Renal cortex interstitium (tissue), 11 donors: ENCODE results near the gene CAMSAP3. TPM values are rescaled to one million over a fixed set of nuclear protein-coding genes. Genes with fewer than 3 reads are reported as not detected.

Source experiments
- DNase-seq, 11 donors: peaks; one replicate each; pipeline ENCODE4 v3.0.0-alpha.2; 2013; ENCODE audit warnings: low read depth in 9 of 11, low spot score in 4 of 11; ENCODE audit errors: extremely low read depth in 1 of 11
- polyA plus RNA-seq, 3 donors: library from polyadenylated mRNA; unstranded; fragments of 120-200 nt; gene quantifications; one replicate each; pipeline ENCODE4 v1.2.1, GENCODE V29; 2013; ENCODE audit not compliant: insufficient read length in 3 of 3

The CAMSAP3 gene
- polyA plus RNA-seq, 3 donors = 16.4 to 25.4 (median 22.4) TPM

- no peak for DNase-seq
These were observed 66.3 kb downstream of the CAMSAP3 start for GRCh38 chr19:7661744-7662538.

- DNase-seq = no peak
These were observed 67.0 kb downstream of the CAMSAP3 start for GRCh38 chr19:7662657-7663056.

- no peak for DNase-seq
These were observed 68.0 kb downstream of the CAMSAP3 start for GRCh38 chr19:7663706-7664105.

GRCh38 chr19:7665076-7665475 lies 69.4 kb downstream of the CAMSAP3 start:
- no peak for DNase-seq

Other genes starting within 250 kb of the CAMSAP3 start
- 10 to 100 TPM; 27.7 to 34.0 (median 34.0) TPM for gene ARHGEF18, start 246.9 kb upstream of the CAMSAP3 start, polyA plus RNA-seq
- 1 to 10 TPM; 6.0 to 7.9 (median 7.6) TPM for gene PEX11G, start 106.8 kb upstream of the CAMSAP3 start, polyA plus RNA-seq
- 10 to 100 TPM; 31.9 to 59.6 (median 59.1) TPM for gene ZNF358, start 79.8 kb upstream of the CAMSAP3 start, polyA plus RNA-seq
- gene MCOLN1, start 73.2 kb upstream of the CAMSAP3 start, polyA plus RNA-seq = 10 to 100 TPM; 12.7 to 22.5 (median 15.8) TPM
- 10 to 100 TPM; 32.0 to 57.0 (median 43.3) TPM for gene PNPLA6, start 60.1 kb upstream of the CAMSAP3 start, polyA plus RNA-seq
- gene XAB2, start 33.7 kb downstream of the CAMSAP3 start, polyA plus RNA-seq = 10 to 100 TPM; 31.4 to 45.7 (median 42.6) TPM
- gene PET100, start 33.9 kb downstream of the CAMSAP3 start, polyA plus RNA-seq = 100 to 1,000 TPM in 2 of 3 donors, 10 to 100 TPM in 1; 94.6 to 126 (median 122) TPM
- 1 to 10 TPM in 1 of 3 donors, under 1 TPM in 2; 0.42 to 1.8 (median 0.83) TPM for gene PCP2, start 37.9 kb downstream of the CAMSAP3 start, polyA plus RNA-seq
- 10 to 100 TPM; 61.3 to 86.4 (median 75.4) TPM for gene STXBP2, start 41.2 kb downstream of the CAMSAP3 start, polyA plus RNA-seq
- gene RETN, start 73.2 kb downstream of the CAMSAP3 start, polyA plus RNA-seq = 1 to 10 TPM in 2 of 3 donors, under 1 TPM in 1; 0.76 to 1.7 (median 1.4) TPM
- under 1 TPM; 0.14 to 0.61 (median 0.39) TPM for gene MCEMP1, start 81.2 kb downstream of the CAMSAP3 start, polyA plus RNA-seq
- 10 to 100 TPM; 36.3 to 71.1 (median 62.5) TPM for gene TRAPPC5, start 85.0 kb downstream of the CAMSAP3 start, polyA plus RNA-seq
- gene FCER2, start 106.3 kb downstream of the CAMSAP3 start, polyA plus RNA-seq = under 1 TPM in 2 of 3 donors, not detected in 1; 0.06 to 0.14 TPM
- gene CLEC4G, start 136.2 kb downstream of the CAMSAP3 start, polyA plus RNA-seq = under 1 TPM in 1 of 3 donors, not detected in 2; 0.17 TPM
- gene CD209, start 151.7 kb downstream of the CAMSAP3 start, polyA plus RNA-seq = 1 to 10 TPM; 1.4 to 2.7 (median 1.5) TPM
- 1 to 10 TPM; 2.0 to 4.2 (median 3.4) TPM for gene CLEC4M, start 167.4 kb downstream of the CAMSAP3 start, polyA plus RNA-seq
- gene EVI5L, start 234.4 kb downstream of the CAMSAP3 start, polyA plus RNA-seq = 10 to 100 TPM; 14.2 to 18.7 (median 14.9) TPM